ENCODE data around the gene RALGDS.

- no peak for TF ChIP-seq USF2 (IDR thresholded peaks at IDR 0.05; ENCODE audit: low read depth, low read length)
- TF ChIP-seq CTCF (conservative IDR thresholded peaks at IDR 0.05; ENCODE audit: low read depth, low read length), result no peak
- no peak for TF ChIP-seq BHLHE40 (IDR thresholded peaks at IDR 0.05; ENCODE audit: low read depth, low read length)
- no peak for TF ChIP-seq RCOR1 (IDR thresholded peaks at IDR 0.05; ENCODE audit: insufficient replicate concordance, low read length)
- TF ChIP-seq RAD21 (IDR thresholded peaks at IDR 0.05; ENCODE audit: low read length), result no peak
- no peak for TF ChIP-seq POLR2A (IDR thresholded peaks at IDR 0.05; ENCODE audit: low read depth, low read length)
- no peak for TF ChIP-seq CHD1 (IDR thresholded peaks at IDR 0.05; ENCODE audit: low read depth, low read length)
Observed at GRCh38 chr9:133131506-133131905, 10.5 kb upstream of the RALGDS start.

Measured in IMR-90 (cell line).